GM18951 (cell line): Measurements from ENCODE around the gene CLSTN1.
"Not testable (repeated sequence)": the region's sequence is repeated elsewhere in the genome, so short reads cannot be mapped to it uniquely, and the experiment has no call there.

Source experiments
- POLR2A ChIP-seq: IDR thresholded peaks from 4 replicates; pipeline ENCODE4 v1.6.1; 2011; ENCODE audit warnings: mild to moderate bottlenecking; ENCODE audit not compliant: insufficient read length, insufficient read depth; ENCODE audit errors: extremely low read depth
- in situ Hi-C: fragments of 300-500 bp; cut with MboI; formaldehyde crosslinking; loops from one replicate; pipeline ENCODE4 v1.12.0; 2022; ENCODE audit warnings: low sequenced_read_pairs, mixed read lengths, inconsistent platforms; ENCODE audit not compliant: unreplicated experiment

The CLSTN1 gene

DNA sequence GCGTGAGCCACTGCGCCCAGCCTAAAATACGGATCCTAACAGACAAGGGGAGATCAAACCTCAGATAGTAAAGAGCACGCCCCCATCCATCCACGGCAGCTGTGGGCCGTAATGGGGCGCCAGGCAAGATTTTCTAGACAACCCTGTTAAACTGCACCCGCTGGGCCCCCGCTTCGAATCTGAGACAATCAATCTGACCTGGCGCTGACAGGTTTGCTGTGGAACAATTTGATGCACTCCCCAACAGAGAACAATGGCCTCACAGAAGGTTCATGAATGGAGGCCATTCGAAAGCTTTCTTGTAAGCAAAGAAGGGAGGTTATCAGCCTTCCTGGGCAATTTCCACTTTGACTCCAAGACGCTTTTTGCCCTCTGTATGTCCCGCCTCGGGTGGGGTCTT lies 30.5 kb downstream of the CLSTN1 start:
- in situ Hi-C loops: no loop called here
- no peak for TF ChIP-seq POLR2A

DNA sequence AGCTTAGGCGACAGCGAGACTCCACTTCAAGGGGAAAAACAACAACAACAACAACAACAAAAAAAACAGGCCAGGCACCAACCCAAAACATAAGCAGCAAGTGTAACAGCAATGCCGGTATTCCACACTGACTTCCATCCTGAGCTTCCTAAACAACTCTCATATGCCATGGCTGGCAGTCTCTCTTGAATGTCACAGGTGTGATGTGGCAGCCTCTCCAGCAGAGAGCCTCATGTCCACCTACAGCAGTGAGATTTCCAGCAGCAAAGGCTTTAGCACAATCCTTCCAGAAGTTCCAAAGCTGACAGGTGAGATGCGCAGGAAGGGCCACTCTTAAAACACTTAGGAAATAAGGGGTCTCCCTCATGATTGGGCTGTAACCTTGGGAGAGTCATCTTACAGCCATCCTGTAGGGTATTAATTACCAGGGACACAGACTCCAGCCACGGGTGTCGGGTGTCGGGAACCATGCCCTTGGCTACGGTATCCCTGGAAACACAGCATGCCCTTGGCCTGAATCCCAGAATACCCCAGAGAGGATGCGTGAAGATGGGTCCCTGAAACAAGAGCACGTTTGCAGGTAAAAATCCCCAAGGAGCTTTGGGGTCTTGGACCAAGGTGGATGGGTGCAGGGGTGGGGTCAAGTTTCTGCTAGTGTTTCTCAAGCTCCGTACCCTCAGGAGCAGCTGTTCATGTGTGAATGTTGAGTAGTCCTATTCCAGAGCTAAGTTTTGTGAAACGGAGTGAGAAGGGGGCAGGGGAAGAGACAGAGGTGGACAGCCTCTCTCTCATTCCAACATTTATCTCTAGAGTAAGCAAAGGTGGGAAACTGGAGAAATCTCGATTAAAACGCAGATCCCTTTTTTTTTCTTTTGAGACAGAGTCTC lies 31.4 kb downstream of the CLSTN1 start:
- TF ChIP-seq POLR2A: no peak
- in situ Hi-C loops: no loop called here

DNA sequence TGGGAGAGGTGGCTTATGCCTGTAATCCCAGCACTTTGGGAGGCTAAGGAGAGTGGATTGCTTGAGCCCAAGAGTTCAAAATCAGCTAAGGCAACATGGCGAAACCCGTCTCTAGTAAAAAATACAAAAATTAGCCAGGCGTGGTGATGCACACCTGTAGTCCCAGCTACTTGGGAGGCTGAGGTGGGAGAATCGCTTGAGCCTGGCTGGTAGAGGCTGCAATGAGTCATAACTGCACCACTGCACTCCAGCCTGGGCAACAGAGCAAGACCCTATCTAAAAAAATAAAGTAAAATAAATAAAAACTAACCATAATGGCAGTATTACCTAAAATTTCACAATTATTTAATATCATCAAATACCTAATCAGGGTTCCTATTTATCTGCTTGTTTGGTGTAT lies 34.1 kb downstream of the CLSTN1 start:
- in situ Hi-C loops: not testable (repeated sequence)

GRCh38 chr1:9787702-9788101 lies 36.1 kb downstream of the CLSTN1 start:
- in situ Hi-C loops: no loop called here
- no peak for TF ChIP-seq POLR2A

GRCh38 chr1:9785406-9785805 lies 38.4 kb downstream of the CLSTN1 start:
- no peak for TF ChIP-seq POLR2A
- in situ Hi-C loops: no loop called here

DNA sequence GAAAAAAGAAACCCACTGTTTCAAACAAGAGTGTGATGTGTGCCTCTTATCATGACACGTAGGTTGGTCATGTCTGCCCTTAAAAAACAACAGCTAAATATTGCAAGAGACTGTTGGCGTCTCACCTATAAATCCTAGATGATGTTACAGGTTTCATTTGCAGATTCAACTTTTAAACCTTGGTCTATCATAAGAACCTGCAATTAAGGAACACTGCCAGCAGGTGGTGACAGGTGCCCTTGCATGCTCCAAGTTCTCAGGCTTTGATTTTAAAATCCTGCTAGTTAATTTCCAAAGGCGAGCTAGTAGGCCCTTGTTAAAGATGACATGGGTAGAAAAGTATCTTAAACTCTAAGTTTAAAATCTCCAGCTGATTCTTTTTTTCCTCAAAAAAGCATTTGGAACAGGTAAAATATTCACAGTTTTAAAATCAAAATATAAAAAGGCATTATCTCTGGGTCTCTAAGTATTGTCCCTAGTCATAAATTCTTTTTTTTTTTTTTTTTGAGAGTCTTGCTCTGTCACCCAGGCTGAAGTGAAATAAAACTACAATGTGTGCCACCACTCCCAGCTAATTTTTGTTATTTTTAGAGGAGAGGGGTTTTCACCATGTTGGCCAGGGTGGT lies 39.1 kb downstream of the CLSTN1 start:
- in situ Hi-C loops: loop anchor here (5.0 kb wide), 1 partner anchor 88 kb away; no protein-coding TSS in a partner anchor
- no peak for TF ChIP-seq POLR2A

GRCh38 chr1:9782897-9783296 lies 40.9 kb downstream of the CLSTN1 start:
- in situ Hi-C loops: loop anchor here (5.0 kb wide), 1 partner anchor 89 kb away; no protein-coding TSS in a partner anchor

GRCh38 chr1:9782116-9782751 lies 41.5 kb downstream of the CLSTN1 start:
- in situ Hi-C loops: loop anchor here (5.0 kb wide), 1 partner anchor 90 kb away; no protein-coding TSS in a partner anchor

More at GRCh38 chr1:9782897-9783296, 40.9 kb downstream of the CLSTN1 start:
- no peak for TF ChIP-seq POLR2A

DNA sequence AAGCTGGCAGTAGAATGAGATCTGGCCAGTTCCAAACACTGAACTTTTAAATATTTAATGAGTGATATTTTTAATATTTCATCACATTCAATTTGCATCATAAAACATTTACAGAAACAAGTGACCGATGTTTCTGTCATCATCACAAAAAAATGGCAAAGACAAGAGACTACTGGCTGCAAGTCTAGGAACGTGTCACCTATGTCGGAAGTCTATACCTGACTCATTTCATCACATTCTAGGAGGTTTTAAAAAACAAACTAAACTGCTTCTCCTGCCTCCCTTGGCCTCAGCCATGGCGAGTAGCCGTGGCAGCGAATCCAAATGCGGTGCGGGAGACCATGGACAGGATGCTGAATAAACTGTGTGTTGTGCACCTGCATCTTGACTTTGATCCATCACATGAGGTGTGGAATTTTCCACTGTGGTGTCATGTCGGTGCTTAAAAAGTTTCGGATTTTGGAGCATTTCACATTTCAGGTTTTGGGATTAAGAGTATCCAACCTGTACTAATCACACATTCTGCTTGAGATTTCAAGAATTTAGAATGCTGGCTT lies 43.1 kb downstream of the CLSTN1 start:
- in situ Hi-C loops: loop anchor here (5.0 kb wide), 1 partner anchor 92 kb away; no protein-coding TSS in a partner anchor

More at GRCh38 chr1:9782116-9782751, 41.5 kb downstream of the CLSTN1 start:
- TF ChIP-seq POLR2A: no peak

DNA sequence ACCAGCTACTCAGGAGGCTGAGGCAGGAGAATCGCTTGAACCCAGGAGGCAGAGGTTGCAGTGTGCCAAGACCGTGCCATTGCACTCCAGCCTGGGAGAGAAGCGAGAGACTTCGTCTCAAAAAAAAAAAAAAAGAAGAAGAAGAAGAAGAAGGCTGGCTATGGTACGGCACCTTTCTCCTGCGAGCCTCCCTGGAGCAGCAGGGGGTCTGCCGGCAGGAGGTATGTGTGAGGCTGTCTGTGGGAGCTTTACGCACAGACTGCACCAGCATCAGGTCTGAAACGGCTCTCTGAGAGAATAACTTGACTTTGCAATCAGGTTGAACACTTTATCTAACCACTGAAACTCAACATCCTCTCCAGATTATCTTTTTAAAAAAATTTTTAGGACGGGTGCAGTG lies 44.9 kb downstream of the CLSTN1 start:
- no peak for TF ChIP-seq POLR2A
- in situ Hi-C loops: no loop called here

More for the DNA sequence above, 43.1 kb downstream of the CLSTN1 start:
- no peak for TF ChIP-seq POLR2A

GRCh38 chr1:9776685-9777084 lies 47.1 kb downstream of the CLSTN1 start:
- TF ChIP-seq POLR2A: no peak
- in situ Hi-C loops: no loop called here

GRCh38 chr1:9774712-9775679 lies 48.8 kb downstream of the CLSTN1 start:
- in situ Hi-C loops: no loop called here
- no peak for TF ChIP-seq POLR2A
